GM23338 (cell line): ENCODE data around the gene PTH1R. TPM values are rescaled to one million over a fixed set of nuclear protein-coding genes. Genes with fewer than 3 reads are reported as not detected.
A peak's percentile ranks its signal among the peaks of the same experiment; 100 is the strongest.

Experiments used
- ATAC-seq: fragments of 200-7000 bp; cut with Tn5 transposase; 3 replicates; pipeline ENCODE4 v1.9.1; 2020
- DNase-seq: peaks from one replicate; pipeline ENCODE4 v3.0.0-alpha.2; 2015; ENCODE audit warnings: low spot score
- H2AFZ ChIP-seq: fragments of 200-600 bp; sonication (generic); 2 replicates; pipeline ENCODE4 v1.8.0; 2016; ENCODE audit warnings: antibody characterized with exemption, mild to moderate bottlenecking, moderate library complexity
- H3F3A ChIP-seq: fragments of 200-600 bp; sonication (generic); replicated peaks from 2 replicates; pipeline ENCODE4 v1.8.0; 2017; ENCODE audit warnings: antibody characterized with exemption, mixed run types, low read depth
- H3K27ac ChIP-seq: fragments of 200-600 bp; sonication (generic); 2 replicates; pipeline ENCODE4 v1.6.1; 2016; ENCODE audit warnings: low read depth
- H3K27me3 ChIP-seq: fragments of 200-600 bp; sonication (generic); 2 replicates; pipeline ENCODE4 v1.8.0; 2016; ENCODE audit warnings: mild to moderate bottlenecking, mixed run types, moderate library complexity; ENCODE audit not compliant: insufficient read depth
- H3K36me3 ChIP-seq: fragments of 200-600 bp; sonication (generic); 2 replicates; pipeline ENCODE4 v1.8.0; 2016; ENCODE audit warnings: mild to moderate bottlenecking; ENCODE audit not compliant: insufficient read depth
- H3K4me1 ChIP-seq: fragments of 200-600 bp; sonication (generic); 2 replicates; pipeline ENCODE4 v1.8.0; 2016; ENCODE audit warnings: mild to moderate bottlenecking, moderate library complexity; ENCODE audit not compliant: insufficient read depth
- H3K4me2 ChIP-seq: fragments of 200-600 bp; sonication (generic); 2 replicates; pipeline ENCODE4 v1.7.1; 2017; ENCODE audit warnings: mixed run types
- H3K4me3 ChIP-seq: fragments of 200-600 bp; sonication (generic); 2 replicates; pipeline ENCODE4 v1.6.1; 2016; ENCODE audit warnings: mixed run types
- H3K79me2 ChIP-seq: fragments of 200-600 bp; sonication (generic); replicated peaks from 2 replicates; pipeline ENCODE4 v1.8.0; 2017; ENCODE audit warnings: mild to moderate bottlenecking; ENCODE audit not compliant: insufficient read depth
- H3K9me2 ChIP-seq: fragments of 200-600 bp; sonication (generic); 2 replicates; pipeline ENCODE4 v1.8.0; 2017; ENCODE audit not compliant: insufficient read depth
- H4K20me1 ChIP-seq: fragments of 200-600 bp; sonication (generic); replicated peaks from 2 replicates; pipeline ENCODE4 v1.8.0; 2017; ENCODE audit warnings: mild to moderate bottlenecking; ENCODE audit not compliant: insufficient read depth
- H3K27ac Mint-ChIP-seq: 2 replicates; pipeline ENCODE4 v1.8.0; 2020; ENCODE audit warnings: inconsistent platforms, mild to moderate bottlenecking, moderate library complexity, mixed read lengths
- H3K27me3 Mint-ChIP-seq: 3 replicates; pipeline ENCODE4 v1.8.0; 2022; ENCODE audit warnings: low read depth, mild to moderate bottlenecking, moderate library complexity, mixed read lengths, inconsistent platforms; ENCODE audit not compliant: insufficient read depth, poor library complexity
- H3K36me3 Mint-ChIP-seq: 3 replicates; pipeline ENCODE4 v1.8.0; 2021; ENCODE audit warnings: low read depth, mild to moderate bottlenecking, inconsistent platforms, moderate library complexity, mixed read lengths
- H3K4me1 Mint-ChIP-seq: 3 replicates; pipeline ENCODE4 v1.8.0; 2020; ENCODE audit warnings: mild to moderate bottlenecking, inconsistent platforms, mixed read lengths
- H3K4me3 Mint-ChIP-seq: 3 replicates; pipeline ENCODE4 v1.8.0; 2021; ENCODE audit warnings: moderate library complexity, mild to moderate bottlenecking, inconsistent platforms, mixed read lengths
- H3K9me3 Mint-ChIP-seq: 3 replicates; pipeline ENCODE4 v1.8.0; 2020; ENCODE audit warnings: moderate library complexity, mild to moderate bottlenecking, inconsistent platforms, mixed read lengths
- EZH2 ChIP-seq: fragments of 200-600 bp; sonication (generic); IDR thresholded peaks from one replicate; pipeline ENCODE4 v1.8.0; 2017; ENCODE audit warnings: antibody characterized with exemption, mild to moderate bottlenecking, low read depth; ENCODE audit not compliant: unreplicated experiment
- EZH2phosphoT487 ChIP-seq: fragments of 200-600 bp; sonication (generic); IDR thresholded peaks from one replicate; pipeline ENCODE4 v1.8.1; 2018; ENCODE audit warnings: antibody characterized with exemption; ENCODE audit not compliant: unreplicated experiment
- POLR2AphosphoS5 ChIP-seq: IDR thresholded peaks from 2 replicates; pipeline ENCODE4 v1.6.1; 2016; ENCODE audit warnings: antibody characterized with exemption, low read depth
- STAT1 ChIP-seq: IDR thresholded peaks from one replicate; pipeline ENCODE4 v1.6.1; 2016; ENCODE audit warnings: antibody characterized with exemption; ENCODE audit not compliant: unreplicated experiment
- ZNF331 ChIP-seq: fragments of 250-450 bp; sonication (Bioruptor Pico); IDR thresholded peaks from 2 replicates; pipeline ENCODE4 v1.5.0; 2020; ENCODE audit warnings: low read depth, mild to moderate bottlenecking, moderate library complexity
- polyA plus RNA-seq: library from polyadenylated mRNA; unstranded; fragments of >200 nt; fragmentation: Nextera tagmentation; extraction: Ambion mirVana; gene quantifications from 2 replicates; pipeline ENCODE4 v1.2.1, GENCODE V29; 2016
- total RNA-seq: library from RNA; depleted of rRNA; stranded (reverse); fragments of >200 nt; shearing (Covaris generic); gene quantifications from 2 replicates; pipeline ENCODE4 v1.2.3, GENCODE V29; 2014
- TF ChIP-seq, protein P1 (sequence below), 2 experiments: fragments of 200-600 bp in 1 of 2; sonication (generic) in 1 of 2; conservative IDR thresholded peaks; 2 replicates each; pipeline versions ENCODE4 v1.5.1 to v1.6.1; 2016 to 2017; ENCODE audit warnings: antibody characterized with exemption in 2 of 2, low read depth in 2 of 2, mild to moderate bottlenecking in 2 of 2, moderate library complexity in 1 of 2

Gene PTH1R
- total and polyA plus RNA-seq, 2 experiments from 2014 or later = 1.3 to 1.9 TPM

DNA sequence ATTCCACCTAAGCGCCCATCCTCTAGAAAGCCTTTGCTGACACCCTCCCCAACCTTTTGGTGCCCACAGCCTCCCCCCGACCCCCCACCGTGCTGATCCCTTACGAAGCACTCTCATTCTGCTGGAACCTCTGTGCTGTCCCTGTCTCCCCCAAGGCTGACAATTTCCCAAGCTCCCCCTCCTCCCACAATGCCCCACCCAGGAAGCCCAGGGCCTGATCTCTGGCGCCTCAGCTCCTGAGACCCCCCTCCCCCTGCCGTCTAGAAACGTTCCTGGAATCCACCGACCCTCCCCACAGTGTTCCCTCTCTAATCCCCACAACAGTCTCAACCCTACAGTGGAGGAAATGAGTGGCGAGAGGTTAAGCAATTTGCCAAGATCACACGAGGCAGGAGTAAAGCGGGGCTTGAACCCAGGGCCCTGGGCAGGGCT is 32.6 kb upstream of the PTH1R start:
- Histone ChIP-seq H2AFZ (peak overlapping the region; percentile 97; the same call in 1 of the 2 replicates), H3K27ac (no peak overlapping the region), H3K27me3 (peaks cover 14% of the 10 kb centered on the region; the same call in 1 of the 2 replicates), H3F3A (0 out of 2 replicates have a peak, but pooled peaks cover 3% of the 10 kb centered on the region), H3K4me2 (peak overlapping the region; percentile 87), H3K9me2 (no peaks in the 10 kb centered on the region), H3K4me1 (peaks cover 4% of the 10 kb centered on the region), H3K79me2 (no peaks in the 10 kb centered on the region), H3K4me3 (peak overlapping the region; percentile 65), H3K36me3 (no peaks in the 10 kb centered on the region), H4K20me1 (no peaks in the 10 kb centered on the region)
- peak overlapping the region; percentile 74; the same call in 2 of the 3 replicates for H3K4me3 Mint-ChIP-seq
- H3K27me3 Mint-ChIP-seq = peaks cover 10% of the 10 kb centered on the region
- TF ChIP-seq EZH2 (no peak), ZNF331 (CRISPR knock-in tag) (no peak)
- ATAC-seq (peak; percentile 1; the same call in 2 of the 3 replicates), DNase-seq (no peak)
- H3K27ac Mint-ChIP-seq = no peak overlapping the region
- H3K9me3 Mint-ChIP-seq = peaks cover 20% of the 10 kb centered on the region
- H3K36me3 Mint-ChIP-seq = no peaks in the 10 kb centered on the region; the same call in 2 of the 3 replicates
- peaks cover 13% of the 10 kb centered on the region; the same call in 2 of the 3 replicates for H3K4me1 Mint-ChIP-seq

DNA sequence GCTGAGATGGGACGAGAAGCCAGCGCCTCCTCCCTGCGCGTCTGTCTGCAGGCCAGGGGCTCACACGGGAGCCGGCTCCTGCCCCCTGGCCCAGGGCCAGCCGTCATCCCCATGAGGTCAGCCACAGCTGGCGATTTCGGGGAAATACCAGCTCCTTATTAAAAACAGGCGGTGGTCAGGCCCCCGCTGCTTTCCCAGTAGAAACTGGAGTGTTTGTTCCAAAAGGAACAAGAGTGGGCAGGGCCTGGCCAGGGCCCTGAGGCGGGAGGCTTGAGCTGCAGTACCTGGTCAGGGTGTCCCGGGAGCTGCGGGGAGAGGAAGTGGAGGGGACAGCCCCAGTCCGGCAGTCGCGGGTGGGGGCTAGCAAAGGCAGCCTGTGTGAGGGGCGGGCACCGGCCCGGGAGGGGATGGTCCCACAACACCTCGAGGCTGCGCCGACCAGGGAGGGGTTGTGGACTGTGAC is 32.1 kb upstream of the PTH1R start:
- no peak overlapping the region for H3K27ac Mint-ChIP-seq
- H3K9me2 ChIP-seq = no peaks in the 10 kb centered on the region
- H3K4me3 ChIP-seq = peak overlapping the region; percentile 65
- H3K27me3 Mint-ChIP-seq = peaks cover 13% of the 10 kb centered on the region
- H4K20me1 ChIP-seq = no peaks in the 10 kb centered on the region
- H3K27me3 ChIP-seq = peaks cover 14% of the 10 kb centered on the region; the same call in 1 of the 2 replicates
- H3K4me1 Mint-ChIP-seq = peaks cover 13% of the 10 kb centered on the region; the same call in 2 of the 3 replicates
- H3K36me3 Mint-ChIP-seq = no peaks in the 10 kb centered on the region; the same call in 2 of the 3 replicates
- peak; percentile 72 for DNase-seq
- ATAC-seq = peak; percentile 58
- H3K9me3 Mint-ChIP-seq = peaks cover 15% of the 10 kb centered on the region
- H3K4me1 ChIP-seq = peaks cover 4% of the 10 kb centered on the region
- H3K4me3 Mint-ChIP-seq = peak overlapping the region; percentile 74; the same call in 2 of the 3 replicates
- H3K79me2 ChIP-seq = no peaks in the 10 kb centered on the region
- H3K36me3 ChIP-seq = no peaks in the 10 kb centered on the region
- TF ChIP-seq STAT1 = no peak
- TF ChIP-seq, protein P1, sequence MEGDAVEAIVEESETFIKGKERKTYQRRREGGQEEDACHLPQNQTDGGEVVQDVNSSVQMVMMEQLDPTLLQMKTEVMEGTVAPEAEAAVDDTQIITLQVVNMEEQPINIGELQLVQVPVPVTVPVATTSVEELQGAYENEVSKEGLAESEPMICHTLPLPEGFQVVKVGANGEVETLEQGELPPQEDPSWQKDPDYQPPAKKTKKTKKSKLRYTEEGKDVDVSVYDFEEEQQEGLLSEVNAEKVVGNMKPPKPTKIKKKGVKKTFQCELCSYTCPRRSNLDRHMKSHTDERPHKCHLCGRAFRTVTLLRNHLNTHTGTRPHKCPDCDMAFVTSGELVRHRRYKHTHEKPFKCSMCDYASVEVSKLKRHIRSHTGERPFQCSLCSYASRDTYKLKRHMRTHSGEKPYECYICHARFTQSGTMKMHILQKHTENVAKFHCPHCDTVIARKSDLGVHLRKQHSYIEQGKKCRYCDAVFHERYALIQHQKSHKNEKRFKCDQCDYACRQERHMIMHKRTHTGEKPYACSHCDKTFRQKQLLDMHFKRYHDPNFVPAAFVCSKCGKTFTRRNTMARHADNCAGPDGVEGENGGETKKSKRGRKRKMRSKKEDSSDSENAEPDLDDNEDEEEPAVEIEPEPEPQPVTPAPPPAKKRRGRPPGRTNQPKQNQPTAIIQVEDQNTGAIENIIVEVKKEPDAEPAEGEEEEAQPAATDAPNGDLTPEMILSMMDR (conservative IDR thresholded peaks at IDR 0.05; ENCODE audit: low read depth in 2 of 2) = no peak; a peak in 1 of 4 replicates
- no peak for TF ChIP-seq EZH2phosphoT487
- TF ChIP-seq POLR2AphosphoS5 = no peak
- no peak for TF ChIP-seq ZNF331 (CRISPR knock-in tag)
- H2AFZ ChIP-seq = peak overlapping the region; percentile 97
- H3K27ac ChIP-seq = no peak overlapping the region
- H3F3A ChIP-seq = 0 out of 2 replicates have a peak, but pooled peaks cover 3% of the 10 kb centered on the region
- peak overlapping the region; percentile 87 for H3K4me2 ChIP-seq
